Thoracic aorta (tissue), 2 donors: ENCODE results near the gene OXNAD1. TPM values are rescaled to one million over a fixed set of nuclear protein-coding genes. Genes with fewer than 3 reads are reported as not detected.

Experiments used
- ATAC-seq: fragments of 150-250 bp; one replicate; pipeline ENCODE4 v1.8.0; 2017; ENCODE audit warnings: low read depth; ENCODE audit not compliant: insufficient number of reproducible peaks, low FRiP score
- DNase-seq: peaks from one replicate; pipeline ENCODE4 v3.0.0-alpha.2; 2020; ENCODE audit warnings: low spot score
- H3K27ac ChIP-seq, 2 donors: fragments of 200-600 bp; sonication (generic); 1 replicate in 1 of 2; 2 replicates in 1 of 2; pipeline ENCODE4 v1.5.1; 2016; ENCODE audit warnings: mild to moderate bottlenecking in 2 of 2, moderate library complexity in 2 of 2
- H3K27me3 ChIP-seq: fragments of 200-600 bp; sonication (generic); replicated peaks from 2 replicates; pipeline ENCODE4 v1.6.0; 2016; ENCODE audit warnings: mild to moderate bottlenecking; ENCODE audit not compliant: insufficient read depth
- H3K36me3 ChIP-seq: fragments of 200-600 bp; sonication (generic); one replicate; pipeline ENCODE4 v1.5.1; 2016
- H3K4me1 ChIP-seq, 2 donors: fragments of 200-600 bp; sonication (generic); 1 replicate in 1 of 2; 2 replicates in 1 of 2; pipeline versions ENCODE4 v1.5.1 to v1.6.0; 2016; ENCODE audit warnings: low read depth in 2 of 2, mild to moderate bottlenecking in 1 of 2; ENCODE audit not compliant: control insufficient read depth in 1 of 2
- H3K4me3 ChIP-seq: fragments of 200-600 bp; sonication (generic); 2 replicates; pipeline ENCODE4 v1.5.1; 2016; ENCODE audit warnings: mild to moderate bottlenecking
- H3K9me3 ChIP-seq: fragments of 200-600 bp; sonication (generic); 2 replicates; pipeline ENCODE4 v1.5.1; 2016
- CTCF ChIP-seq: fragments of 200-600 bp; sonication (generic); IDR thresholded peaks from one replicate; pipeline ENCODE4 v1.5.1; 2019; ENCODE audit warnings: antibody characterized with exemption
- total RNA-seq, 2 donors: library from RNA; depleted of rRNA; stranded (reverse); fragments of >200 nt; gene quantifications; one replicate each; pipeline versions ENCODE4 v1.1.0 to v1.2.3, GENCODE V29; 2016

The OXNAD1 gene
- total RNA-seq, 2 donors from 2014 or later: 6.8 to 7.9 TPM

- ATAC-seq (no peak), DNase-seq (no peak)
- H3K36me3 ChIP-seq: peaks cover 29% of the 10 kb centered on the region
- TF ChIP-seq CTCF: no peak
- H3K9me3 ChIP-seq: no peaks in the 10 kb centered on the region
- no peaks in the 10 kb centered on the region for H3K27me3 ChIP-seq
- H3K27ac ChIP-seq: no peak overlapping the region
- peaks cover 0 to 6% of the 10 kb centered on the region in 2 donors for H3K4me1 ChIP-seq
- H3K4me3 ChIP-seq: no peak overlapping the region
Measured at GRCh38 chr3:16323737-16324136, 58.7 kb downstream of the OXNAD1 start.

- Histone ChIP-seq H3K4me3 (no peak overlapping the region), H3K9me3 (no peaks in the 10 kb centered on the region), H3K36me3 (peaks cover 22% of the 10 kb centered on the region), H3K27ac (no peak overlapping the region), H3K4me1 (peaks cover 0 to 6% of the 10 kb centered on the region in 2 donors), H3K27me3 (no peaks in the 10 kb centered on the region)
- no peak for TF ChIP-seq CTCF
- ATAC-seq: no peak
- no peak for DNase-seq
Measured at GRCh38 chr3:16325850-16326249, 60.8 kb downstream of the OXNAD1 start.

GRCh38 chr3:16326724-16327349 lies 61.8 kb downstream of the OXNAD1 start:
- no peak overlapping the region for H3K27ac ChIP-seq
- DNase-seq: no peak
- no peaks in the 10 kb centered on the region for H3K9me3 ChIP-seq
- no peak for ATAC-seq
- H3K4me3 ChIP-seq: no peak overlapping the region
- peaks cover 17% of the 10 kb centered on the region for H3K36me3 ChIP-seq
- H3K27me3 ChIP-seq: no peaks in the 10 kb centered on the region
- TF ChIP-seq CTCF: no peak
- H3K4me1 ChIP-seq: peaks cover 0 to 6% of the 10 kb centered on the region in 2 donors

GRCh38 chr3:16328124-16328523 lies 63.1 kb downstream of the OXNAD1 start:
- Histone ChIP-seq H3K4me3 (no peak overlapping the region), H3K4me1 (peaks cover 3 to 16% of the 10 kb centered on the region in 2 donors), H3K27me3 (no peaks in the 10 kb centered on the region), H3K36me3 (peaks cover 10% of the 10 kb centered on the region), H3K9me3 (no peaks in the 10 kb centered on the region), H3K27ac (no peak overlapping the region)
- no peak for TF ChIP-seq CTCF
- no peak for DNase-seq
- no peak for ATAC-seq

GRCh38 chr3:16329036-16329825 lies 64.2 kb downstream of the OXNAD1 start:
- Histone ChIP-seq H3K36me3 (peaks cover 4% of the 10 kb centered on the region), H3K4me1 (peaks cover 5 to 22% of the 10 kb centered on the region in 2 donors), H3K9me3 (no peaks in the 10 kb centered on the region), H3K27ac (peak overlapping the region in 1 of 2 donors; percentile 5), H3K4me3 (no peak overlapping the region), H3K27me3 (no peaks in the 10 kb centered on the region)
- no peak for DNase-seq
- no peak for ATAC-seq
- no peak for TF ChIP-seq CTCF
